KMS-11 (cell line): ENCODE measurements around the gene MPZL2.

ENCODE experiments used
- H2AFZ ChIP-seq: fragments of 200-600 bp; sonication (generic); 2 replicates; pipeline ENCODE4 v1.6.1; 2016; ENCODE audit warnings: antibody characterized with exemption, mixed run types, low read depth
- H3K27ac ChIP-seq: fragments of 200-600 bp; sonication (generic); 2 replicates; pipeline ENCODE4 v1.6.1; 2016; ENCODE audit warnings: mild to moderate bottlenecking, mixed run types
- H3K27me3 ChIP-seq: fragments of 200-600 bp; sonication (generic); 2 replicates; pipeline ENCODE4 v1.6.1; 2017; ENCODE audit warnings: mild to moderate bottlenecking, low read depth, mixed run types, moderate library complexity; ENCODE audit not compliant: insufficient read depth
- H3K36me3 ChIP-seq: fragments of 200-600 bp; sonication (generic); 2 replicates; pipeline ENCODE4 v1.6.1; 2017; ENCODE audit warnings: mild to moderate bottlenecking, mixed run types; ENCODE audit not compliant: insufficient read depth
- H3K4me1 ChIP-seq: fragments of 200-600 bp; sonication (generic); 2 replicates; pipeline ENCODE4 v1.6.1; 2016; ENCODE audit warnings: mild to moderate bottlenecking, low read depth, mixed run types; ENCODE audit not compliant: poor library complexity, severe bottlenecking
- H3K4me2 ChIP-seq: fragments of 200-600 bp; sonication (generic); 2 replicates; pipeline ENCODE4 v1.7.0; 2016; ENCODE audit warnings: mild to moderate bottlenecking, mixed run types
- H3K4me3 ChIP-seq: fragments of 200-600 bp; sonication (generic); IDR thresholded peaks from 2 replicates; pipeline ENCODE4 v1.6.1; 2017; ENCODE audit warnings: low read depth, low read length, mixed read lengths; ENCODE audit not compliant: insufficient read depth
- H3K79me2 ChIP-seq: fragments of 200-600 bp; sonication (generic); 2 replicates; pipeline ENCODE4 v1.6.1; 2016; ENCODE audit warnings: low read depth, mixed run types; ENCODE audit not compliant: insufficient read depth
- H3K9ac ChIP-seq: fragments of 200-600 bp; sonication (generic); 2 replicates; pipeline ENCODE4 v1.6.1; 2016; ENCODE audit warnings: mild to moderate bottlenecking, mixed run types
- H4K20me1 ChIP-seq: fragments of 200-600 bp; sonication (generic); 2 replicates; pipeline ENCODE4 v1.6.1; 2016; ENCODE audit warnings: mild to moderate bottlenecking, mixed run types; ENCODE audit not compliant: insufficient read depth
- CTCF ChIP-seq: fragments of 200-600 bp; sonication (generic); conservative IDR thresholded peaks from 2 replicates; pipeline ENCODE4 v1.6.1; 2017; ENCODE audit warnings: low read depth, mild to moderate bottlenecking, antibody characterized with exemption, low read length, moderate library complexity, mixed read lengths

The MPZL2 gene

GRCh38 chr11:118221419-118221818, 42.7 kb downstream of the MPZL2 start:
- no peak for TF ChIP-seq CTCF
- Histone ChIP-seq H2AFZ (no peak overlapping the region), H4K20me1 (no peaks in the 10 kb centered on the region), H3K36me3 (no peaks in the 10 kb centered on the region), H3K79me2 (no peaks in the 10 kb centered on the region), H3K4me1 (no peaks in the 10 kb centered on the region), H3K4me2 (no peak overlapping the region), H3K27ac (no peak overlapping the region), H3K4me3 (no peak overlapping the region), H3K9ac (no peak overlapping the region), H3K27me3 (no peaks in the 10 kb centered on the region; the same call in 1 of the 2 replicates)

GRCh38 chr11:118219732-118220131, 44.4 kb downstream of the MPZL2 start:
- H3K79me2 ChIP-seq: no peaks in the 10 kb centered on the region
- H3K4me1 ChIP-seq: peaks cover 2% of the 10 kb centered on the region
- H3K27me3 ChIP-seq: no peaks in the 10 kb centered on the region; the same call in 1 of the 2 replicates
- no peak overlapping the region for H3K4me2 ChIP-seq
- H3K36me3 ChIP-seq: no peaks in the 10 kb centered on the region
- H3K27ac ChIP-seq: no peak overlapping the region
- H3K9ac ChIP-seq: no peak overlapping the region
- TF ChIP-seq CTCF: no peak
- H4K20me1 ChIP-seq: no peaks in the 10 kb centered on the region
- H3K4me3 ChIP-seq: no peak overlapping the region
- no peak overlapping the region for H2AFZ ChIP-seq

DNA sequence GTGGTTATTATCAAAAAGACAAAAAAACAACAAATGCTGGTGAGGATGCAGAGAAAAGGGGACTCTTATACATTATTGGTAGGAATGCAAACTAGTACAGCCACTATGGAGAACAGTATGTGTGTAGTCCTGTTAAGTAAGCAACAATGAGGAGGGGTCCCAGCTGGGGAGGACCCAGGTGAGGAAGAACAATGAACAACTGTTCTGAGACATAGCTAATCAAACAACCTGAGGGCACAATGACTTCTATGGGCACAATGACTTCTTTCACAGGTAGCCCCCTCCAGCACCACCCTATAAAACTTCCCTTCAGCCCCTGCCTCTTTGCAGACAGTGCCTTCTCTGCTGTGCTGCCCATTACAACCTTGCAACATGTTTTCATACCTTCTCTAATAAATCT, 44.9 kb downstream of the MPZL2 start:
- no peaks in the 10 kb centered on the region; the same call in 1 of the 2 replicates for H3K27me3 ChIP-seq
- H3K27ac ChIP-seq: no peak overlapping the region
- no peak overlapping the region for H2AFZ ChIP-seq
- H3K4me3 ChIP-seq: no peak overlapping the region
- no peak overlapping the region for H3K9ac ChIP-seq
- no peak overlapping the region for H3K4me2 ChIP-seq
- no peaks in the 10 kb centered on the region for H3K79me2 ChIP-seq
- H4K20me1 ChIP-seq: no peaks in the 10 kb centered on the region
- no peak for TF ChIP-seq CTCF
- H3K4me1 ChIP-seq: peaks cover 6% of the 10 kb centered on the region
- no peaks in the 10 kb centered on the region for H3K36me3 ChIP-seq

GRCh38 chr11:118217575-118217974, 46.5 kb downstream of the MPZL2 start:
- H3K4me2 ChIP-seq: no peak overlapping the region
- peaks cover 12% of the 10 kb centered on the region for H3K4me1 ChIP-seq
- no peaks in the 10 kb centered on the region for H4K20me1 ChIP-seq
- TF ChIP-seq CTCF: no peak
- H3K36me3 ChIP-seq: no peaks in the 10 kb centered on the region
- H3K79me2 ChIP-seq: no peaks in the 10 kb centered on the region
- no peak overlapping the region for H3K4me3 ChIP-seq
- no peak overlapping the region for H3K27ac ChIP-seq
- no peaks in the 10 kb centered on the region; the same call in 1 of the 2 replicates for H3K27me3 ChIP-seq
- no peak overlapping the region for H3K9ac ChIP-seq
- H2AFZ ChIP-seq: no peak overlapping the region
